Colonic mucosa (tissue), 4 donors: Measurements from ENCODE around the gene NUDT6. TPM values are rescaled to one million over a fixed set of nuclear protein-coding genes. Genes with fewer than 3 reads are reported as not detected.
"Not testable (repeated sequence)": the region's sequence is repeated elsewhere in the genome, so short reads cannot be mapped to it uniquely, and the experiment has no call there.

Experiments
- DNase-seq: peaks from one replicate; pipeline ENCODE4 v3.0.0-alpha.2; 2020
- H3K27ac ChIP-seq: fragments of 200-600 bp; one replicate; pipeline ENCODE4 v1.8.0; 2021
- H3K27me3 ChIP-seq: fragments of 200-600 bp; one replicate; pipeline ENCODE4 v1.8.0; 2021
- H3K36me3 ChIP-seq: fragments of 200-600 bp; one replicate; pipeline ENCODE4 v1.8.0; 2021
- H3K4me1 ChIP-seq: fragments of 200-600 bp; one replicate; pipeline ENCODE4 v1.8.0; 2021; ENCODE audit warnings: mild to moderate bottlenecking
- H3K4me3 ChIP-seq: fragments of 200-600 bp; one replicate; pipeline ENCODE4 v1.8.0; 2021
- H3K9ac ChIP-seq, 2 donors: one replicate each; pipeline ENCODE4 v1.7.0; 2013; ENCODE audit warnings: control low read depth in 2 of 2, low read depth in 2 of 2, low read length in 2 of 2
- H3K9me3 ChIP-seq: fragments of 200-600 bp; one replicate; pipeline ENCODE4 v1.8.0; 2021
- CTCF ChIP-seq: fragments of 200-600 bp; IDR thresholded peaks from one replicate; pipeline ENCODE4 v1.8.0; 2022; ENCODE audit warnings: antibody characterized with exemption, mild to moderate bottlenecking
- intact Hi-C: fragments of 100-400 bp; cut with DNase I; formaldehyde crosslinking; loops from one replicate; pipeline ENCODE4 v1.14.1; 2022
- total RNA-seq, 2 donors: library from RNA; stranded (reverse); fragmentation: NEBNext Ultra II Directional in 1 of 2; extraction: Animal tissue kit (Norgen Biotek cat#: 25700) in 1 of 2; gene quantifications; one replicate each; pipeline ENCODE4 v1.2.1, GENCODE V29; 2021
- donor health status: healthy.
- donor health status: DM: no; HTN: no; CAD: no.
- donor health status: DM: no; HTN: no; CAD: no.

NUDT6 gene
- total RNA-seq, 2 donors from 2014 or later, result 7.9 to 8.3 TPM

DNA sequence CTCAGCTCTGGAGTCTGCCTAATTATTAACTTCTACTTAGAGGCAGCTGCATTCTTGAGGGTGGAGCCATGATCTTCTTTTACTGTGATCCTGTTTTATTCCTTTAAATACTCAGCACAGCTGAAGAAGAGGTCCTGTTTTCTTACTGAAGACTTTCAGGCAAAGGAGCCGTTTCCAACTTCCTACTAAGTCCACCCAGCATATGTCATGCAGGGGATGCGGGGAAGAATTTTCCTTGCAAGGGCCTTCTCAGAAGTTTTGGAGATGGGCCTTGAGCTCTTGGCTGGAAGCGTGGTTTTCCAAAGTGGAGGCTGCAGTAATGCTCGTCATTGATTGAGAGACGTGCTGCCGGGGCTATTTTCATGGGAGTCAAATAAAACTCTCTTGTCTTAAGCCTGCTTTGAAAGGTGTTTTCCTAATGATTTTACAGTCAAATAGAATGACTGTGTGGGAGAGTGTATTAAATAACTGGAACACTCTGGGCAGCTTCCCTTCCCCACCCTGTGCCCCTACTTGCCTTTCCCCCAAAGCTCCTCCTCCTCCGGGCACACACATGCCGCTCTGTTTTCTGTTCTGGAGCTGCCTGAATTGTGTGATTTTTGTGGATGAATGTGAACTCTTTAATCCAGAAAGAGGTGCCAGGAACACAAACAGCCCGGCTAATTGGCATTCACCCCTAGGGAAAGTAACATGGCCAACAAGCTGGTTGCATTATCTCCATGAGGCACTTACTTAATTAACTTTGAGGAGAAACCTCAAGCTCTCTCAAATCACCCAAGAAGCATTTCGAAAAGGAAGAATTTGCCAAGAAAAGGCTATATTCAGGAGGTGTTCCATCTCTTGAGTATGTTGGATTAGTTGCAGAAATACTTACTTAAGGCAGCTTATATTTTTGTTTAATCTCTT is 67.7 kb downstream of the NUDT6 start:
- Histone ChIP-seq H3K4me3 (no peak overlapping the region), H3K36me3 (no peaks in the 10 kb centered on the region), H3K9me3 (no peaks in the 10 kb centered on the region), H3K9ac (no peak overlapping the region), H3K4me1 (no peaks in the 10 kb centered on the region), H3K27ac (peak overlapping the region; percentile 6), H3K27me3 (no peaks in the 10 kb centered on the region)
- no peak for DNase-seq
- intact Hi-C loops, result no loop called here
- no peak for TF ChIP-seq CTCF

GRCh38 chr4:122851568-122851967 is 70.8 kb downstream of the NUDT6 start:
- no peak overlapping the region for H3K9ac ChIP-seq
- DNase-seq, result no peak
- TF ChIP-seq CTCF, result no peak
- H3K4me3 ChIP-seq, result no peak overlapping the region
- H3K4me1 ChIP-seq, result no peaks in the 10 kb centered on the region
- no peaks in the 10 kb centered on the region for H3K9me3 ChIP-seq
- intact Hi-C loops, result no loop called here
- H3K36me3 ChIP-seq, result no peaks in the 10 kb centered on the region
- H3K27ac ChIP-seq, result no peak overlapping the region
- no peaks in the 10 kb centered on the region for H3K27me3 ChIP-seq

- H3K27me3 ChIP-seq, H3K27ac ChIP-seq, intact Hi-C loops, DNase-seq, H3K9ac ChIP-seq, H3K36me3 ChIP-seq, H3K4me1 ChIP-seq, H3K4me3 ChIP-seq, H3K9me3 ChIP-seq: not testable (repeated sequence)
These were observed 72.6 kb downstream of the NUDT6 start for GRCh38 chr4:122849789-122850188.

GRCh38 chr4:122847931-122848330 is 74.5 kb downstream of the NUDT6 start:
- H3K4me3 ChIP-seq, result no peak overlapping the region
- intact Hi-C loops, result no loop called here
- DNase-seq, result no peak
- no peaks in the 10 kb centered on the region for H3K4me1 ChIP-seq
- H3K27ac ChIP-seq, result no peak overlapping the region
- no peaks in the 10 kb centered on the region for H3K36me3 ChIP-seq
- no peak overlapping the region for H3K9ac ChIP-seq
- no peaks in the 10 kb centered on the region for H3K27me3 ChIP-seq
- H3K9me3 ChIP-seq, result no peaks in the 10 kb centered on the region
- TF ChIP-seq CTCF, result no peak

- Histone ChIP-seq H3K4me3 (no peak overlapping the region), H3K9me3 (no peaks in the 10 kb centered on the region), H3K27ac (no peak overlapping the region), H3K27me3 (no peaks in the 10 kb centered on the region), H3K4me1 (no peaks in the 10 kb centered on the region), H3K36me3 (no peaks in the 10 kb centered on the region), H3K9ac (no peak overlapping the region)
- intact Hi-C loops, result no loop called here
- no peak for TF ChIP-seq CTCF
- no peak for DNase-seq
These were observed 76.6 kb downstream of the NUDT6 start for GRCh38 chr4:122845760-122846159.

DNA sequence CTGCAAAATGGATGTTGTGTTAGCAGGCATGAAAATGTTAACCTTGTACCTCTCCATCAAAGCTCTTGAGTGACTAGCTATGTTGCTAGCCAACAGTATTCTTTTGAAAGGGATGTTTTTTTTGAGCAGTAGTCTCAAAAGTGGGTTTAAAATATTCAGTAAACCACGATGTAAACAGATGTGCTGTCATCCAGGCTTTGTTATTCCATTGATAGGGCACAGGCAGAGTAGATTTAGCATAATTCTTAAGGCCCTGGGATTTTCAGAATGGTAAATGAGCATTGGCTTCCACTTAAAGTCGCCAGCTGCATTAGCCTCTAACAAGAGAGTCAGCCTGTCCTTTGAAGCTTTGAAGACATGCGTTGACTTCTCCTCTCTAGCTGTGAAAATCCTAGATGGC is 77.3 kb downstream of the NUDT6 start:
- TF ChIP-seq CTCF, result no peak
- Histone ChIP-seq H3K27ac (no peak overlapping the region), H3K4me1 (no peaks in the 10 kb centered on the region), H3K27me3 (no peaks in the 10 kb centered on the region), H3K9ac (no peak overlapping the region), H3K4me3 (no peak overlapping the region), H3K36me3 (no peaks in the 10 kb centered on the region), H3K9me3 (no peaks in the 10 kb centered on the region)
- no peak for DNase-seq
- intact Hi-C loops, result no loop called here

- intact Hi-C loops, DNase-seq, H3K4me1 ChIP-seq, H3K9ac ChIP-seq, H3K9me3 ChIP-seq, H3K27ac ChIP-seq, H3K27me3 ChIP-seq, H3K36me3 ChIP-seq, H3K4me3 ChIP-seq: not testable (repeated sequence)
These were observed 78.0 kb downstream of the NUDT6 start for GRCh38 chr4:122844391-122844790.
